ENCODE data around the gene PKDREJ. TPM values are rescaled to one million over a fixed set of nuclear protein-coding genes. Genes with fewer than 3 reads are reported as not detected.

PKDREJ gene
- polyA plus RNA-seq, 1 of the 3 experiments (the other 2 are of a cell fraction): not detected

GRCh38 chr22:46234969-46235368 is 28.2 kb downstream of the PKDREJ start:
- Histone ChIP-seq H3K79me2 (ENCODE audit: insufficient read depth) (no peaks in the 10 kb centered on the region), H3K27me3 (ENCODE audit: insufficient read depth) (no peaks in the 10 kb centered on the region), H3F3A (replicated peaks; ENCODE audit: insufficient read depth) (no peaks in the 10 kb centered on the region), H3K4me1 (ENCODE audit: control insufficient read depth in 1 of 2, insufficient read depth in 2 of 2, low read depth in 1 of 2, low read length in 1 of 2) (peaks cover 10 to 33% of the 10 kb centered on the region in 2 experiments; a peak in 3 of 4 replicates), H3K36me3 (replicated peaks in 1 of 2; ENCODE audit: control insufficient read depth in 1 of 2, insufficient read depth in 2 of 2, low read length in 1 of 2) (peaks cover 0 to 16% of the 10 kb centered on the region in 2 experiments), H3K9me2 (no peaks in the 10 kb centered on the region), H2AFZ (ENCODE audit: low read depth) (no peak overlapping the region), H3K4me3 (ENCODE audit: low read depth in 2 of 2, low read length in 1 of 2) (no peak overlapping the region), H3K27ac (ENCODE audit: low read depth in 2 of 2, low read length in 1 of 2) (no peak overlapping the region), H3K9ac (no peak overlapping the region), H3K4me2 (no peak overlapping the region), H3K9me3 (no peaks in the 10 kb centered on the region), H4K20me1 (ENCODE audit: insufficient read depth) (no peaks in the 10 kb centered on the region)
- no peak for TF ChIP-seq RFX5 (IDR thresholded peaks at IDR 0.05; ENCODE audit: low read length)
- TF ChIP-seq MXI1 (IDR thresholded peaks at IDR 0.05; ENCODE audit: low read depth, low read length): no peak
- WGBS (ENCODE audit: low lambda C conversion rate): 97% methylated on average over 12 of the region's 12 CpGs
- no peak for DNase-seq
- ChIA-PET CTCF (interaction anchor here (0.7 kb wide), 1 partner anchor 16 kb away, joined by 3 read pairs; no protein-coding TSS in a partner anchor), POLR2A (no interaction called here)

- Histone ChIP-seq H3K4me2 (0 out of 2 replicates have a peak overlapping the region, but pooled peaks have one; percentile 45), H3K9ac (no peak overlapping the region), H3K4me1 (ENCODE audit: control insufficient read depth in 1 of 2, insufficient read depth in 2 of 2, low read depth in 1 of 2, low read length in 1 of 2) (peaks cover 10 to 19% of the 10 kb centered on the region in 2 experiments; a peak in 2 of 4 replicates), H2AFZ (ENCODE audit: low read depth) (no peak overlapping the region), H3K9me2 (no peaks in the 10 kb centered on the region), H3K9me3 (no peaks in the 10 kb centered on the region), H3F3A (replicated peaks; ENCODE audit: insufficient read depth) (no peaks in the 10 kb centered on the region), H3K36me3 (replicated peaks in 1 of 2; ENCODE audit: control insufficient read depth in 1 of 2, insufficient read depth in 2 of 2, low read length in 1 of 2) (peaks cover 0 to 8% of the 10 kb centered on the region in 2 experiments), H3K79me2 (ENCODE audit: insufficient read depth) (no peaks in the 10 kb centered on the region), H3K4me3 (ENCODE audit: low read depth in 2 of 2, low read length in 1 of 2) (no peak overlapping the region), H4K20me1 (ENCODE audit: insufficient read depth) (no peaks in the 10 kb centered on the region), H3K27me3 (ENCODE audit: insufficient read depth) (no peaks in the 10 kb centered on the region), H3K27ac (ENCODE audit: low read depth in 2 of 2, low read length in 1 of 2) (peak overlapping the region; percentile 20 to 41; a peak in 3 of 4 replicates)
- TF ChIP-seq TEAD4 (IDR thresholded peaks at IDR 0.05; ENCODE audit: borderline replicate concordance, insufficient read depth): no peak
- TF ChIP-seq JUND (IDR thresholded peaks at IDR 0.05): 0 out of 2 replicates have a peak, but pooled peaks have one; percentile 6
- TF ChIP-seq TCF12 (IDR thresholded peaks at IDR 0.05): peak; percentile 24; the same call in 1 of the 2 replicates
- TF ChIP-seq FOSL2 (IDR thresholded peaks at IDR 0.05; ENCODE audit: borderline replicate concordance, low read depth): peak; percentile 56; the same call in 1 of the 2 replicates
- no peak for DNase-seq
- 63% methylated on average over 9 of the region's 9 CpGs for WGBS (ENCODE audit: low lambda C conversion rate)
- POLR2A ChIA-PET: interaction anchor here (1.2 kb wide), 1 partner anchor 12 kb away, joined by 3 read pairs; no protein-coding TSS in a partner anchor
- CTCF ChIA-PET: no interaction called here
Measured at GRCh38 chr22:46233231-46233630, 29.9 kb downstream of the PKDREJ start.

GRCh38 chr22:46230262-46230901 is 32.8 kb downstream of the PKDREJ start:
- Histone ChIP-seq H3K4me1 (ENCODE audit: control insufficient read depth in 1 of 2, insufficient read depth in 2 of 2, low read depth in 1 of 2, low read length in 1 of 2) (peaks cover 10 to 13% of the 10 kb centered on the region in 2 experiments; a peak in 2 of 4 replicates), H2AFZ (ENCODE audit: low read depth) (no peak overlapping the region), H3K27ac (ENCODE audit: low read depth in 2 of 2, low read length in 1 of 2) (peak overlapping the region in 1 of 2 experiments; percentile 54; a peak in 2 of 4 replicates), H3K27me3 (ENCODE audit: insufficient read depth) (no peaks in the 10 kb centered on the region), H3K9ac (no peak overlapping the region), H3K36me3 (replicated peaks in 1 of 2; ENCODE audit: control insufficient read depth in 1 of 2, insufficient read depth in 2 of 2, low read length in 1 of 2) (peaks cover 0 to 1% of the 10 kb centered on the region in 2 experiments), H3K79me2 (ENCODE audit: insufficient read depth) (no peaks in the 10 kb centered on the region), H3K4me2 (no peak overlapping the region), H3K4me3 (ENCODE audit: low read depth in 2 of 2, low read length in 1 of 2) (no peak overlapping the region), H4K20me1 (ENCODE audit: insufficient read depth) (no peaks in the 10 kb centered on the region), H3K9me3 (no peaks in the 10 kb centered on the region), H3F3A (replicated peaks; ENCODE audit: insufficient read depth) (no peaks in the 10 kb centered on the region), H3K9me2 (no peaks in the 10 kb centered on the region)
- CTCF ChIA-PET: no interaction called here
- DNase-seq: no peak
- no peak for TF ChIP-seq CTCF (IDR thresholded peaks at IDR 0.05)
- WGBS (ENCODE audit: low lambda C conversion rate): 90% methylated on average over 13 of the region's 13 CpGs
- POLR2A ChIA-PET: no interaction called here
